ENCODE measurements around the gene ARHGEF25. TPM values are rescaled to one million over a fixed set of nuclear protein-coding genes. Genes with fewer than 3 reads are reported as not detected.

ARHGEF25 gene
- polyA plus RNA-seq, 3 donors = 26.7 to 31.4 (median 27.8) TPM

GRCh38 chr12:57620936-57621496, 9.8 kb downstream of the ARHGEF25 start:
- DNase-seq (ENCODE audit: low read depth in 3 of 3, low spot score in 2 of 3) = no peak

- no peak for DNase-seq (ENCODE audit: low read depth in 3 of 3, low spot score in 2 of 3)
Measured at GRCh38 chr12:57621497-57622292, 10.5 kb downstream of the ARHGEF25 start.

GRCh38 chr12:57622293-57623245, 11.3 kb downstream of the ARHGEF25 start:
- DNase-seq (ENCODE audit: low read depth in 3 of 3, low spot score in 2 of 3) = no peak

- no peak for DNase-seq (ENCODE audit: low read depth in 3 of 3, low spot score in 2 of 3)
Measured at GRCh38 chr12:57623385-57623784, 12.2 kb downstream of the ARHGEF25 start.

GRCh38 chr12:57623811-57624390, 12.7 kb downstream of the ARHGEF25 start:
- no peak for DNase-seq (ENCODE audit: low read depth in 3 of 3, low spot score in 2 of 3)

- no peak for DNase-seq (ENCODE audit: low read depth in 3 of 3, low spot score in 2 of 3)
Measured at GRCh38 chr12:57624441-57625220, 13.4 kb downstream of the ARHGEF25 start.

GRCh38 chr12:57625261-57626032, 14.2 kb downstream of the ARHGEF25 start:
- no peak for DNase-seq (ENCODE audit: low read depth in 3 of 3, low spot score in 2 of 3)

- no peak for DNase-seq (ENCODE audit: low read depth in 3 of 3, low spot score in 2 of 3)
Measured at GRCh38 chr12:57626111-57626920, 15.1 kb downstream of the ARHGEF25 start.

- no peak for DNase-seq (ENCODE audit: low read depth in 3 of 3, low spot score in 2 of 3)
Measured at GRCh38 chr12:57626921-57627445, 15.7 kb downstream of the ARHGEF25 start.

GRCh38 chr12:57627501-57628279, 16.5 kb downstream of the ARHGEF25 start:
- DNase-seq (ENCODE audit: low read depth in 3 of 3, low spot score in 2 of 3) = no peak

GRCh38 chr12:57628280-57629191, 17.3 kb downstream of the ARHGEF25 start:
- no peak for DNase-seq (ENCODE audit: low read depth in 3 of 3, low spot score in 2 of 3)

- no peak for DNase-seq (ENCODE audit: low read depth in 3 of 3, low spot score in 2 of 3)
Measured at GRCh38 chr12:57629897-57630471, 18.7 kb downstream of the ARHGEF25 start.

GRCh38 chr12:57630891-57631433, 19.7 kb downstream of the ARHGEF25 start:
- no peak for DNase-seq (ENCODE audit: low read depth in 3 of 3, low spot score in 2 of 3)

- no peak for DNase-seq (ENCODE audit: low read depth in 3 of 3, low spot score in 2 of 3)
Measured at GRCh38 chr12:57631566-57632072, 20.4 kb downstream of the ARHGEF25 start.

All from right renal cortex interstitium (tissue), 3 donors.